GM23338 (cell line): ENCODE measurements around the gene PDLIM5. TPM values are rescaled to one million over a fixed set of nuclear protein-coding genes. Genes with fewer than 3 reads are reported as not detected.

Experiments used
- ATAC-seq: fragments of 200-7000 bp; cut with Tn5 transposase; 3 replicates; pipeline ENCODE4 v1.9.1; 2020
- DNase-seq: peaks from one replicate; pipeline ENCODE4 v3.0.0-alpha.2; 2015; ENCODE audit warnings: low spot score
- H2AFZ ChIP-seq: fragments of 200-600 bp; sonication (generic); 2 replicates; pipeline ENCODE4 v1.8.0; 2016; ENCODE audit warnings: antibody characterized with exemption, mild to moderate bottlenecking, moderate library complexity
- H3F3A ChIP-seq: fragments of 200-600 bp; sonication (generic); replicated peaks from 2 replicates; pipeline ENCODE4 v1.8.0; 2017; ENCODE audit warnings: antibody characterized with exemption, mixed run types, low read depth
- H3K27ac ChIP-seq: fragments of 200-600 bp; sonication (generic); 2 replicates; pipeline ENCODE4 v1.6.1; 2016; ENCODE audit warnings: low read depth
- H3K27me3 ChIP-seq: fragments of 200-600 bp; sonication (generic); 2 replicates; pipeline ENCODE4 v1.8.0; 2016; ENCODE audit warnings: mild to moderate bottlenecking, mixed run types, moderate library complexity; ENCODE audit not compliant: insufficient read depth
- H3K36me3 ChIP-seq: fragments of 200-600 bp; sonication (generic); 2 replicates; pipeline ENCODE4 v1.8.0; 2016; ENCODE audit warnings: mild to moderate bottlenecking; ENCODE audit not compliant: insufficient read depth
- H3K4me1 ChIP-seq: fragments of 200-600 bp; sonication (generic); 2 replicates; pipeline ENCODE4 v1.8.0; 2016; ENCODE audit warnings: mild to moderate bottlenecking, moderate library complexity; ENCODE audit not compliant: insufficient read depth
- H3K4me2 ChIP-seq: fragments of 200-600 bp; sonication (generic); 2 replicates; pipeline ENCODE4 v1.7.1; 2017; ENCODE audit warnings: mixed run types
- H3K4me3 ChIP-seq: fragments of 200-600 bp; sonication (generic); 2 replicates; pipeline ENCODE4 v1.6.1; 2016; ENCODE audit warnings: mixed run types
- H3K79me2 ChIP-seq: fragments of 200-600 bp; sonication (generic); replicated peaks from 2 replicates; pipeline ENCODE4 v1.8.0; 2017; ENCODE audit warnings: mild to moderate bottlenecking; ENCODE audit not compliant: insufficient read depth
- H3K9me2 ChIP-seq: fragments of 200-600 bp; sonication (generic); 2 replicates; pipeline ENCODE4 v1.8.0; 2017; ENCODE audit not compliant: insufficient read depth
- H4K20me1 ChIP-seq: fragments of 200-600 bp; sonication (generic); replicated peaks from 2 replicates; pipeline ENCODE4 v1.8.0; 2017; ENCODE audit warnings: mild to moderate bottlenecking; ENCODE audit not compliant: insufficient read depth
- H3K27ac Mint-ChIP-seq: 2 replicates; pipeline ENCODE4 v1.8.0; 2020; ENCODE audit warnings: inconsistent platforms, mild to moderate bottlenecking, moderate library complexity, mixed read lengths
- H3K27me3 Mint-ChIP-seq: 3 replicates; pipeline ENCODE4 v1.8.0; 2022; ENCODE audit warnings: low read depth, mild to moderate bottlenecking, moderate library complexity, mixed read lengths, inconsistent platforms; ENCODE audit not compliant: insufficient read depth, poor library complexity
- H3K36me3 Mint-ChIP-seq: 3 replicates; pipeline ENCODE4 v1.8.0; 2021; ENCODE audit warnings: low read depth, mild to moderate bottlenecking, inconsistent platforms, moderate library complexity, mixed read lengths
- H3K4me1 Mint-ChIP-seq: 3 replicates; pipeline ENCODE4 v1.8.0; 2020; ENCODE audit warnings: mild to moderate bottlenecking, inconsistent platforms, mixed read lengths
- H3K4me3 Mint-ChIP-seq: 3 replicates; pipeline ENCODE4 v1.8.0; 2021; ENCODE audit warnings: moderate library complexity, mild to moderate bottlenecking, inconsistent platforms, mixed read lengths
- H3K9me3 Mint-ChIP-seq: 3 replicates; pipeline ENCODE4 v1.8.0; 2020; ENCODE audit warnings: moderate library complexity, mild to moderate bottlenecking, inconsistent platforms, mixed read lengths
- CREB1 ChIP-seq: fragments of 250-450 bp; sonication (Bioruptor Pico); IDR thresholded peaks from 2 replicates; pipeline ENCODE4 v1.5.0; 2020; ENCODE audit warnings: low read depth, mild to moderate bottlenecking, moderate library complexity
- CTCF ChIP-seq, 2 experiments: fragments of 200-600 bp in 1 of 2; sonication (generic) in 1 of 2; conservative IDR thresholded peaks; 2 replicates each; pipeline versions ENCODE4 v1.5.1 to v1.6.1; 2016 to 2017; ENCODE audit warnings: antibody characterized with exemption in 2 of 2, low read depth in 2 of 2, mild to moderate bottlenecking in 2 of 2, moderate library complexity in 1 of 2
- ETS1 ChIP-seq: IDR thresholded peaks from 2 replicates; pipeline ENCODE4 v1.6.1; 2016; ENCODE audit warnings: antibody characterized with exemption
- EZH2 ChIP-seq: fragments of 200-600 bp; sonication (generic); IDR thresholded peaks from one replicate; pipeline ENCODE4 v1.8.0; 2017; ENCODE audit warnings: antibody characterized with exemption, mild to moderate bottlenecking, low read depth; ENCODE audit not compliant: unreplicated experiment
- EZH2phosphoT487 ChIP-seq: fragments of 200-600 bp; sonication (generic); IDR thresholded peaks from one replicate; pipeline ENCODE4 v1.8.1; 2018; ENCODE audit warnings: antibody characterized with exemption; ENCODE audit not compliant: unreplicated experiment
- JUNB ChIP-seq: IDR thresholded peaks from one replicate; pipeline ENCODE4 v1.6.1; 2016; ENCODE audit warnings: antibody characterized with exemption; ENCODE audit not compliant: unreplicated experiment
- NANOG ChIP-seq: IDR thresholded peaks from 2 replicates; pipeline ENCODE4 v1.6.1; 2016; ENCODE audit warnings: antibody characterized with exemption, borderline replicate concordance
- POLR2AphosphoS5 ChIP-seq: IDR thresholded peaks from 2 replicates; pipeline ENCODE4 v1.6.1; 2016; ENCODE audit warnings: antibody characterized with exemption, low read depth
- STAT1 ChIP-seq: IDR thresholded peaks from one replicate; pipeline ENCODE4 v1.6.1; 2016; ENCODE audit warnings: antibody characterized with exemption; ENCODE audit not compliant: unreplicated experiment
- ZNF114 ChIP-seq: fragments of 250-450 bp; sonication (Bioruptor Pico); IDR thresholded peaks from 2 replicates; pipeline ENCODE4 v1.5.0; 2020; ENCODE audit warnings: mild to moderate bottlenecking, moderate library complexity
- ZNF331 ChIP-seq: fragments of 250-450 bp; sonication (Bioruptor Pico); IDR thresholded peaks from 2 replicates; pipeline ENCODE4 v1.5.0; 2020; ENCODE audit warnings: low read depth, mild to moderate bottlenecking, moderate library complexity
- ZNF462 ChIP-seq: fragments of 250-450 bp; sonication (Bioruptor Pico); IDR thresholded peaks from 2 replicates; pipeline ENCODE4 v1.5.0; 2020; ENCODE audit warnings: mild to moderate bottlenecking, moderate library complexity
- polyA plus RNA-seq: library from polyadenylated mRNA; unstranded; fragments of >200 nt; fragmentation: Nextera tagmentation; extraction: Ambion mirVana; gene quantifications from 2 replicates; pipeline ENCODE4 v1.2.1, GENCODE V29; 2016
- total RNA-seq: library from RNA; depleted of rRNA; stranded (reverse); fragments of >200 nt; shearing (Covaris generic); gene quantifications from 2 replicates; pipeline ENCODE4 v1.2.3, GENCODE V29; 2014
- TF ChIP-seq, protein P1 (sequence below): IDR thresholded peaks from one replicate; pipeline ENCODE4 v1.6.1; 2018; ENCODE audit warnings: antibody characterized with exemption; ENCODE audit not compliant: unreplicated experiment

The PDLIM5 gene
- total and polyA plus RNA-seq, 2 experiments from 2014 or later = 45.2 to 53.0 TPM

GRCh38 chr4:94419549-94419948 lies 32.2 kb upstream of the PDLIM5 start:
- ATAC-seq (no peak), DNase-seq (no peak)
- H3K27ac ChIP-seq = no peak overlapping the region
- Mint-ChIP-seq H3K36me3 (no peaks in the 10 kb centered on the region), H3K27ac (peak overlapping the region; percentile 65; the same call in 1 of the 2 replicates), H3K9me3 (peaks cover 6% of the 10 kb centered on the region; the same call in 1 of the 3 replicates), H3K27me3 (no peaks in the 10 kb centered on the region), H3K4me3 (no peak overlapping the region), H3K4me1 (peaks cover 11% of the 10 kb centered on the region; the same call in 2 of the 3 replicates)
- peaks cover 28% of the 10 kb centered on the region for H3K4me1 ChIP-seq
- H3K36me3 ChIP-seq = no peaks in the 10 kb centered on the region
- TF ChIP-seq STAT1 = no peak
- no peak for TF ChIP-seq ZNF114 (CRISPR knock-in tag)
- TF ChIP-seq CTCF (conservative IDR thresholded peaks at IDR 0.05; ENCODE audit: low read depth in 2 of 2) = no peak
- TF ChIP-seq EZH2 = no peak
- TF ChIP-seq ETS1 = no peak
- TF ChIP-seq ZNF462 = no peak
- TF ChIP-seq, protein P1, sequence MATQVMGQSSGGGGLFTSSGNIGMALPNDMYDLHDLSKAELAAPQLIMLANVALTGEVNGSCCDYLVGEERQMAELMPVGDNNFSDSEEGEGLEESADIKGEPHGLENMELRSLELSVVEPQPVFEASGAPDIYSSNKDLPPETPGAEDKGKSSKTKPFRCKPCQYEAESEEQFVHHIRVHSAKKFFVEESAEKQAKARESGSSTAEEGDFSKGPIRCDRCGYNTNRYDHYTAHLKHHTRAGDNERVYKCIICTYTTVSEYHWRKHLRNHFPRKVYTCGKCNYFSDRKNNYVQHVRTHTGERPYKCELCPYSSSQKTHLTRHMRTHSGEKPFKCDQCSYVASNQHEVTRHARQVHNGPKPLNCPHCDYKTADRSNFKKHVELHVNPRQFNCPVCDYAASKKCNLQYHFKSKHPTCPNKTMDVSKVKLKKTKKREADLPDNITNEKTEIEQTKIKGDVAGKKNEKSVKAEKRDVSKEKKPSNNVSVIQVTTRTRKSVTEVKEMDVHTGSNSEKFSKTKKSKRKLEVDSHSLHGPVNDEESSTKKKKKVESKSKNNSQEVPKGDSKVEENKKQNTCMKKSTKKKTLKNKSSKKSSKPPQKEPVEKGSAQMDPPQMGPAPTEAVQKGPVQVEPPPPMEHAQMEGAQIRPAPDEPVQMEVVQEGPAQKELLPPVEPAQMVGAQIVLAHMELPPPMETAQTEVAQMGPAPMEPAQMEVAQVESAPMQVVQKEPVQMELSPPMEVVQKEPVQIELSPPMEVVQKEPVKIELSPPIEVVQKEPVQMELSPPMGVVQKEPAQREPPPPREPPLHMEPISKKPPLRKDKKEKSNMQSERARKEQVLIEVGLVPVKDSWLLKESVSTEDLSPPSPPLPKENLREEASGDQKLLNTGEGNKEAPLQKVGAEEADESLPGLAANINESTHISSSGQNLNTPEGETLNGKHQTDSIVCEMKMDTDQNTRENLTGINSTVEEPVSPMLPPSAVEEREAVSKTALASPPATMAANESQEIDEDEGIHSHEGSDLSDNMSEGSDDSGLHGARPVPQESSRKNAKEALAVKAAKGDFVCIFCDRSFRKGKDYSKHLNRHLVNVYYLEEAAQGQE = no peak
- TF ChIP-seq EZH2phosphoT487 = no peak
- TF ChIP-seq CREB1 (CRISPR knock-in tag) = no peak
- no peak for TF ChIP-seq JUNB
- no peak for TF ChIP-seq ZNF331
- no peak for TF ChIP-seq NANOG
- TF ChIP-seq POLR2AphosphoS5 = no peak
- H3K9me2 ChIP-seq = no peaks in the 10 kb centered on the region
- H3K79me2 ChIP-seq = no peaks in the 10 kb centered on the region
- no peak overlapping the region; the same call in 1 of the 2 replicates for H2AFZ ChIP-seq
- no peaks in the 10 kb centered on the region for H3K27me3 ChIP-seq
- H4K20me1 ChIP-seq = no peaks in the 10 kb centered on the region
- no peak overlapping the region for H3K4me3 ChIP-seq
- H3K4me2 ChIP-seq = peak overlapping the region; percentile 47; the same call in 1 of the 2 replicates
- no peaks in the 10 kb centered on the region for H3F3A ChIP-seq
